Neuronal stem cell (in vitro differentiated cells): Measurements from ENCODE around the gene CDH23. TPM values are rescaled to one million over a fixed set of nuclear protein-coding genes. Genes with fewer than 3 reads are reported as not detected.

Experiments
- DNase-seq: peaks from one replicate; pipeline ENCODE4 v3.0.0-alpha.2; 2013; ENCODE audit warnings: low spot score
- H2AFZ ChIP-seq: one replicate; pipeline ENCODE4 v1.6.1; 2013; ENCODE audit warnings: mild to moderate bottlenecking, low read length, inconsistent platforms
- H2AK5ac ChIP-seq: 2 replicates; pipeline ENCODE4 v1.6.1; 2013; ENCODE audit warnings: low read depth, mild to moderate bottlenecking, inconsistent platforms, low read length, moderate library complexity, mixed read lengths
- H2BK120ac ChIP-seq: 2 replicates; pipeline ENCODE4 v1.6.1; 2013; ENCODE audit warnings: low read depth, mild to moderate bottlenecking, inconsistent platforms, low read length, moderate library complexity, mixed read lengths
- H2BK12ac ChIP-seq: one replicate; pipeline ENCODE4 v1.6.1; 2013; ENCODE audit warnings: low read length, inconsistent platforms
- H2BK15ac ChIP-seq: 2 replicates; pipeline ENCODE4 v1.6.1; 2013; ENCODE audit warnings: mild to moderate bottlenecking, low read length, inconsistent platforms, mixed read lengths
- H2BK5ac ChIP-seq: one replicate; pipeline ENCODE4 v1.6.1; 2013; ENCODE audit warnings: inconsistent platforms, mild to moderate bottlenecking, low read length, moderate library complexity
- H3K14ac ChIP-seq: one replicate; pipeline ENCODE4 v1.6.1; 2013; ENCODE audit warnings: low read length, inconsistent platforms
- H3K18ac ChIP-seq: 2 replicates; pipeline ENCODE4 v1.6.1; 2013; ENCODE audit warnings: low read length, inconsistent platforms
- H3K23ac ChIP-seq: 2 replicates; pipeline ENCODE4 v1.6.1; 2013; ENCODE audit warnings: low read depth, mild to moderate bottlenecking, mixed read lengths, low read length, inconsistent platforms; ENCODE audit not compliant: poor library complexity
- H3K27ac ChIP-seq: replicated peaks from 3 replicates; pipeline ENCODE4 v1.5.1; 2013; ENCODE audit warnings: low read length, inconsistent platforms
- H3K27me3 ChIP-seq, 3 experiments: 2 replicates each; pipeline ENCODE4 v1.6.1; 2013; ENCODE audit warnings: low read length in 3 of 3, mild to moderate bottlenecking in 2 of 3, inconsistent platforms in 1 of 3, low read depth in 1 of 3, mixed read lengths in 1 of 3, moderate library complexity in 1 of 3; ENCODE audit not compliant: control insufficient read depth in 3 of 3, insufficient read depth in 3 of 3
- H3K36me3 ChIP-seq, 2 donors: replicated peaks in 1 of 2; 2 replicates each; pipeline ENCODE4 v1.6.1; 2013; ENCODE audit warnings: low read length in 2 of 2; ENCODE audit not compliant: control insufficient read depth in 2 of 2, insufficient read depth in 2 of 2
- H3K4ac ChIP-seq: 2 replicates; pipeline ENCODE4 v1.6.1; 2013; ENCODE audit warnings: inconsistent platforms, mild to moderate bottlenecking, low read length, moderate library complexity
- H3K4me1 ChIP-seq, 2 donors: 1 replicate in 1 of 2; 2 replicates in 1 of 2; pipeline ENCODE4 v1.6.1; 2013; ENCODE audit warnings: low read length in 2 of 2, low read depth in 1 of 2; ENCODE audit not compliant: control insufficient read depth in 2 of 2, insufficient read depth in 1 of 2
- H3K4me2 ChIP-seq: one replicate; pipeline ENCODE4 v1.6.1; 2013; ENCODE audit warnings: mild to moderate bottlenecking, low read length, inconsistent platforms; ENCODE audit not compliant: insufficient read depth, poor library complexity, severe bottlenecking
- H3K4me3 ChIP-seq, 2 donors: 2 replicates each; pipeline ENCODE4 v1.5.1; 2013; ENCODE audit warnings: low read length in 2 of 2, mild to moderate bottlenecking in 2 of 2, inconsistent platforms in 1 of 2, moderate library complexity in 1 of 2
- H3K79me1 ChIP-seq: one replicate; pipeline ENCODE4 v1.6.1; 2013; ENCODE audit warnings: low read depth, mild to moderate bottlenecking, inconsistent platforms, low read length, moderate library complexity
- H3K9ac ChIP-seq: one replicate; pipeline ENCODE4 v1.6.1; 2013; ENCODE audit warnings: mild to moderate bottlenecking, low read depth, low read length, inconsistent platforms; ENCODE audit not compliant: poor library complexity
- H3K9me3 ChIP-seq, 2 donors: replicated peaks in 1 of 2; 2 replicates each; pipeline versions ENCODE3 to v1.6.1; 2013; ENCODE audit warnings: low read length in 2 of 2, mild to moderate bottlenecking in 2 of 2, inconsistent platforms in 1 of 2, low read depth in 1 of 2, mixed read lengths in 1 of 2, moderate library complexity in 1 of 2; ENCODE audit not compliant: control insufficient read depth in 2 of 2, insufficient read depth in 1 of 2
- H4K8ac ChIP-seq: one replicate; pipeline ENCODE4 v1.6.1; 2013; ENCODE audit warnings: low read depth, mild to moderate bottlenecking, inconsistent platforms, low read length, moderate library complexity
- H4K91ac ChIP-seq: one replicate; pipeline ENCODE4 v1.6.1; 2013; ENCODE audit warnings: low read length, low read depth, mild to moderate bottlenecking, inconsistent platforms; ENCODE audit not compliant: poor library complexity
- WGBS, 2 donors: extraction: QIAGEN DNeasy Blood & Tissue Kit; methylation state at CpG; one replicate each; pipeline ENCODE4 v1.1.7; 2013; ENCODE audit warnings: missing lambda C conversion rate in 2 of 2, mixed read lengths in 1 of 2; ENCODE audit not compliant: insufficient read length in 2 of 2, insufficient replicate concordance in 1 of 2; ENCODE audit errors: extremely low coverage in 2 of 2; 5-methylcytosine and 5-hydroxymethylcytosine counted together
- small RNA-seq: library from polyadenylated mRNA; stranded (forward); fragments of <200 nt; extraction: miRNeasy Mini kit (QIAGEN cat#:217004); gene quantifications from one replicate; pipeline ENCODE3, GENCODE V24; 2013; ENCODE audit not compliant: insufficient read depth

Gene CDH23

GRCh38 chr10:71864911-71865361 lies 468.2 kb downstream of the CDH23 start:
- H2BK120ac ChIP-seq, result no peak overlapping the region
- H3K4ac ChIP-seq, result no peak overlapping the region
- H3K79me1 ChIP-seq, result no peaks in the 10 kb centered on the region
- no peak overlapping the region for H3K9ac ChIP-seq
- DNase-seq, result no peak
- H3K18ac ChIP-seq, result no peak overlapping the region
- no peak overlapping the region for H3K14ac ChIP-seq
- H3K27me3 ChIP-seq, result no peaks in the 10 kb centered on the region
- H3K27ac ChIP-seq, result no peak overlapping the region
- H3K9me3 ChIP-seq, result no peaks in the 10 kb centered on the region
- H3K36me3 ChIP-seq, result no peaks in the 10 kb centered on the region
- H3K23ac ChIP-seq, result no peak overlapping the region
- no peak overlapping the region for H4K8ac ChIP-seq
- H3K4me3 ChIP-seq, result no peak overlapping the region
- no CpG with 5 or more reads among the region's 5 CpGs for WGBS, 2 donors
- no peak overlapping the region for H2BK12ac ChIP-seq
- no peak overlapping the region for H2BK5ac ChIP-seq
- H4K91ac ChIP-seq, result no peak overlapping the region
- H3K4me2 ChIP-seq, result no peak overlapping the region
- H2AFZ ChIP-seq, result no peak overlapping the region
- no peak overlapping the region for H2AK5ac ChIP-seq
- peaks cover 10 to 14% of the 10 kb centered on the region in 2 donors for H3K4me1 ChIP-seq
- no peak overlapping the region for H2BK15ac ChIP-seq

Small RNAs within 50 kb of the gene (small RNA-seq; reads per million reads assigned to genes)
- gene MIR7152 (not detected), gene RNU7-38P (not detected)
